Measurements from ENCODE around the gene SPNS3.
A peak's percentile ranks its signal among the peaks of the same experiment; 100 is the strongest.

SPNS3 gene

DNA sequence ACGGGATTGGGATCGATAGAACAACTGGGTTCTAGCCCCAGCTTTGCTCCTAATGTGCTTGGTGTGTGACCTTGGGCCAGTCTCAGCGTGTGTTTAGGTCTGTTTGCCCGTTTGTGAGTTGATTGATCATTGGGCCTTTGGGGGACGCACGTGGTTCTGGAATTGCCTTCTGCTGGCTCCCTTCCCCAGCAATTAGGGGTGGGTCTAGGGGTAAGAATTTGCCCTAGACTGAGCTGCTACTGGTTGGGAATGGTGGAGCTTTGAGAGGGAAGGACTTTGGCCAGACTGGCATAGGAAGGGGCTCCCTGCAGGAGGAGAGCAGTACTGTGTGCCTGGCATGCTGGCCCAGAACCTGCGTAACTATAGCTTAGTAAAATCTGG is 66.4 kb downstream of the SPNS3 start:
- TF ChIP-seq, protein P1, sequence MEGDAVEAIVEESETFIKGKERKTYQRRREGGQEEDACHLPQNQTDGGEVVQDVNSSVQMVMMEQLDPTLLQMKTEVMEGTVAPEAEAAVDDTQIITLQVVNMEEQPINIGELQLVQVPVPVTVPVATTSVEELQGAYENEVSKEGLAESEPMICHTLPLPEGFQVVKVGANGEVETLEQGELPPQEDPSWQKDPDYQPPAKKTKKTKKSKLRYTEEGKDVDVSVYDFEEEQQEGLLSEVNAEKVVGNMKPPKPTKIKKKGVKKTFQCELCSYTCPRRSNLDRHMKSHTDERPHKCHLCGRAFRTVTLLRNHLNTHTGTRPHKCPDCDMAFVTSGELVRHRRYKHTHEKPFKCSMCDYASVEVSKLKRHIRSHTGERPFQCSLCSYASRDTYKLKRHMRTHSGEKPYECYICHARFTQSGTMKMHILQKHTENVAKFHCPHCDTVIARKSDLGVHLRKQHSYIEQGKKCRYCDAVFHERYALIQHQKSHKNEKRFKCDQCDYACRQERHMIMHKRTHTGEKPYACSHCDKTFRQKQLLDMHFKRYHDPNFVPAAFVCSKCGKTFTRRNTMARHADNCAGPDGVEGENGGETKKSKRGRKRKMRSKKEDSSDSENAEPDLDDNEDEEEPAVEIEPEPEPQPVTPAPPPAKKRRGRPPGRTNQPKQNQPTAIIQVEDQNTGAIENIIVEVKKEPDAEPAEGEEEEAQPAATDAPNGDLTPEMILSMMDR (IDR thresholded peaks at IDR 0.05), result no peak
- Histone ChIP-seq H3K4me1 (peaks cover 0 to 41% (median 32%) of the 10 kb centered on the region in 4 donors), H3K9me3 (no peaks in the 10 kb centered on the region), H3K4me3 (peak overlapping the region; percentile 40 to 55), H3K27ac (no peak overlapping the region), H3K36me3 (no peaks in the 10 kb centered on the region), H3K27me3 (peaks cover 0 to 35% of the 10 kb centered on the region in 2 donors)
- intact Hi-C loops (cut with DNase I; ENCODE audit: low total_unique reads), result no loop called here
- no peak for DNase-seq

DNA sequence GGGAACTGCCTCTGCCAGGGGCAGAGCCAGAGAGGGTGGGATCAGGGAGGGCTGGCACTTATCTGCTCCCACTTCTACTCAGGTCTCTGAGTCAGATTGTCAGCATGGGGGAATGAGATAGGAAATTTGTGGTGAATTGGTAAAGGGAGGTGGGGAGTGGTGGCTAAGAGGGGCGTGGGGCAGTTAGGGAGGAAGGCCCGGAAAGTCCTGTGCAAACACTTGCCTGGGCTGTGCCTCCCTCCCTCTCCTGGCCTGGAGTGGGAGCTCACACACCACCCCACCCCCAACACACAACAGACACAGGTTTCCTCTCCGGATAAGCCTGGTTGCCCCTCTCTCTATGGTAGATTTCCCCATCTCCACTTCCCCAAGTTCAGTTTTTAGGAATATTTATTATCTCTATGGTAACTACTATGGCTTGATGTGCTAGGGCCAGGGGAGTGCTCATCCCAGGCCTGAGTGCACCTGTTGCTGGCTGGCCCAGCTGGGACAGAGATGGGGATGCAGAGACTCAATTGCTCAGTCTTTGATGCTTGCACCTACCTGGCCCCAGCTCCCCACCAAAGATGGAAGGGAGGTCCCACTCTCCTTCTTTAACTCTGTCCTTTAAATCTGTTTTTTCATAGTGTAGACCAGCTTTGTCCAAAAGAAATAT is 67.7 kb downstream of the SPNS3 start:
- Histone ChIP-seq H3K27ac (no peak overlapping the region), H3K27me3 (peaks cover 0 to 35% of the 10 kb centered on the region in 2 donors), H3K4me1 (peaks cover 0 to 46% (median 33%) of the 10 kb centered on the region in 4 donors), H3K9me3 (no peaks in the 10 kb centered on the region), H3K4me3 (no peak overlapping the region), H3K36me3 (no peaks in the 10 kb centered on the region)
- TF ChIP-seq, protein P1 (IDR thresholded peaks at IDR 0.05), result no peak
- no peak for DNase-seq
- intact Hi-C loops (cut with DNase I; ENCODE audit: low total_unique reads), result no loop called here

DNA sequence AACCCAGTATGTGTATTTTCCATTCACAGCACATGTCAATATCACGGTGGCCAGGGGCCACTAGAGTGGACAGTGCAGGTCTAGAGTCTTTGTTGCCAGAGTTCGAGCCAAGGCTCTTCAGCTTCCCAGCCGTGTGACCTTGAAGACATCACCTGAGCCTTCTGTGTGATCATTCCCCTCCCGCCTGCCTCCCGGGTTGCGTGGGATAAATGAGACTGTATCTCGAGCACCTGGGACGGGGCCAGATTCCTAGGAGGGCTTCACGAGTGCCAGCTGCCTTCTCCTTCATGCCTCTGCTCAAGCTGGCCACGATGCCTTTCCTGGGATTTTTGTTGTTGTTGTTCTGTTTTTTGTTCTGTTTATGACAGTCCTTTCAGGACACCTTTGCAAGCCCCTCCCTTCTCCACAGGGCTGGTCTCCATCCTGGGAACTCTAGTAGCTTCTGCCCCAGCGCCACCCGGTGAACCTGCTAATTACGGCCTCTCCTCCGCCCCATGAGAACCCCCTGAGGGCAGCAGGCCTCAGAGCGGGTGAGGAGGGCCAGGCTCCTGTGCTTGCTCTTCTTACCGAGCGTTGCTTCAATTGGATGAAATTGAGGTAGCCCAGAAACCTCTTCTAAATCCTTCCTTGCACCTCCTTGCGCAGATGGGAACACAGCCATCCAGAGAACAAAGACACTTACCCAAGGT is 68.9 kb downstream of the SPNS3 start:
- no peak overlapping the region for H3K4me3 ChIP-seq
- intact Hi-C loops (cut with DNase I; ENCODE audit: low total_unique reads), result no loop called here
- H3K27me3 ChIP-seq, result peaks cover 0 to 35% of the 10 kb centered on the region in 2 donors
- no peaks in the 10 kb centered on the region for H3K36me3 ChIP-seq
- DNase-seq, result no peak
- TF ChIP-seq, protein P1 (IDR thresholded peaks at IDR 0.05), result no peak
- H3K4me1 ChIP-seq, result peaks cover 0 to 44% (median 33%) of the 10 kb centered on the region in 4 donors
- no peak overlapping the region for H3K27ac ChIP-seq
- no peaks in the 10 kb centered on the region for H3K9me3 ChIP-seq

DNA sequence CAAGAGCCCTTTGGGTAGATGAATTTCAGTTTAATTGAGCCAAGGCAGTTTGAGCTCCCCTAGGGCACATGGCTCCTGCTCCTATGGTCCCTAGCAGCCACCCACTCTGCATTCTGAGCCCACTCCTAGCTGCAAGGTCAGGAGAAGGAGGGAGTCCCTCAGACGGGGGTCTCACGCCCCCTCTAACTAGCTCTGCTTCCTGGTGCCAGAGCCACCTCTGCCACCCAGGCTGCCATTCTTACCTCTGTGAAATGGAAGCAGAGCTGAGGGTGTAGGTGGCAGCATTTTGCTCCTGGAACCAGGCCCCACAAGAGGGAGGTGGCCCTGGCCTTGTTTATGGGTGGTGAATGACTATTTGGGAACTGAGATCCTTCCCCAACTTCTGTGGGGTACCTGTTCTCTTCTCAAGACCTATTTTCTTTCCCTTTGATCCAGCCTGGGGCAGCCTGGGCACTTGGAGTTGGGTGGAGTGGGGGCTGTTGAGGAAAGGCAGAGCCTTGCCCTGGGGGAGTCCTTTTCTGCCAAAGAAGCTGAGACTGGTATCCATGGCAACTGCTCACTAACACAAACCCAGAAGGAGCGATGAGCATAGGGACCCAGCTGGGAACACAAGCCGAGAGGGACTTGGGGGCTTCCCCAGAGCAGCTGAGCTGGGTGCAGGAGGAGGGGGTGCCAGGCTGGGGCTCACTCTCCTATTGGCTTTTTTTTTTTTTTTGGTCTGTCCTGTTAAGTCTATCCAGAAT is 69.7 kb downstream of the SPNS3 start:
- Histone ChIP-seq H3K36me3 (no peaks in the 10 kb centered on the region), H3K9me3 (no peaks in the 10 kb centered on the region), H3K27ac (no peak overlapping the region), H3K27me3 (peaks cover 0 to 35% of the 10 kb centered on the region in 2 donors), H3K4me1 (peaks cover 0 to 42% (median 28%) of the 10 kb centered on the region in 4 donors), H3K4me3 (no peak overlapping the region)
- TF ChIP-seq, protein P1 (IDR thresholded peaks at IDR 0.05), result no peak
- intact Hi-C loops (cut with DNase I; ENCODE audit: low total_unique reads), result no loop called here
- DNase-seq, result no peak

DNA sequence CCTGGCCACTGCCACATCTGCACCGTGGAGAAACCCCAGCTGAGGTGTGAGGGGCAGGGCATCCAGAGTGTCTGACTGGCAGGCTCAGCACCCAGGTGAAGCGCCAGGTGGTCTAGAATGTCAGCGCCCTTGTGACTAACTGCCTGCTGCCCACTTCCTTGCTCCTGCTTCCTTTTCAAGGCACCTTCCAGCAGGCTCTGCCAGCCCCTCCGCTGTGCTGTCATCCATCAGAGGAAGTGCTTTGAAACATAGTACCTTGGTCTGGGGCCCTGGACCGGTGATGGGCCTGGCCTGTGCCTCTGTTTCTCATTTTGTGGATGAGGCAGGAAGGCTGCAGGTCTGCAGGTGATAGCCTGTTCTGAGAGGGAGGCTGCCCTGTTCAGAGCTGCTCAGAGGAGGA is 70.4 kb downstream of the SPNS3 start:
- Histone ChIP-seq H3K27me3 (peaks cover 0 to 35% of the 10 kb centered on the region in 2 donors), H3K4me3 (no peak overlapping the region), H3K36me3 (no peaks in the 10 kb centered on the region), H3K4me1 (peaks cover 0 to 45% (median 30%) of the 10 kb centered on the region in 4 donors), H3K27ac (no peak overlapping the region), H3K9me3 (no peaks in the 10 kb centered on the region)
- intact Hi-C loops (cut with DNase I; ENCODE audit: low total_unique reads), result no loop called here
- TF ChIP-seq, protein P1 (IDR thresholded peaks at IDR 0.05), result no peak
- DNase-seq, result no peak
